PC-9 (cell line): Measurements from ENCODE around the gene RAMP1. TPM values are rescaled to one million over a fixed set of nuclear protein-coding genes. Genes with fewer than 3 reads are reported as not detected.

Experiments used
- BruUV-seq: library from RNA; stranded (reverse); fragments of 400-500 nt; replicated peaks from 2 replicates; lab custom pipeline; 2021; lab: Mats Ljungman, UMichigan
- CTCF ChIA-PET: fragments of 300-600 bp; sonication (Branson Sonifier 250); formaldehyde crosslinking; loops from one replicate; lab custom pipeline; 2022; ENCODE audit warnings: antibody characterized with exemption; lab: Charles Lee
- POLR2A ChIA-PET: fragments of 300-600 bp; sonication (Branson Sonifier 250); formaldehyde crosslinking; loops from one replicate; lab custom pipeline; 2022; ENCODE audit warnings: antibody characterized with exemption; ENCODE audit not compliant: unreplicated experiment; lab: Charles Lee
- DNase-seq, 2 experiments: peaks; one replicate each; pipeline versions ENCODE4 v3.0.0 to v3.0.0-alpha.2; 2015 to 2022; ENCODE audit warnings: mixed read lengths in 1 of 2
- H2AFZ ChIP-seq: fragments of 200-600 bp; sonication (generic); 2 replicates; pipeline ENCODE4 v1.8.1; 2017; ENCODE audit warnings: antibody characterized with exemption
- H3F3A ChIP-seq: fragments of 200-600 bp; sonication (generic); 2 replicates; pipeline ENCODE4 v1.8.1; 2017; ENCODE audit warnings: antibody characterized with exemption, mild to moderate bottlenecking, low read depth; ENCODE audit not compliant: insufficient read depth
- H3K27ac ChIP-seq: fragments of 200-600 bp; sonication (generic); 2 replicates; pipeline ENCODE4 v1.6.1; 2016; ENCODE audit warnings: mixed run types
- H3K27me3 ChIP-seq: fragments of 200-600 bp; sonication (generic); 2 replicates; pipeline ENCODE4 v1.6.1; 2016; ENCODE audit warnings: low read depth, mixed run types; ENCODE audit not compliant: insufficient read depth
- H3K36me3 ChIP-seq: fragments of 200-600 bp; sonication (generic); 2 replicates; pipeline ENCODE4 v1.6.1; 2016; ENCODE audit warnings: low read depth, mixed run types
- H3K4me1 ChIP-seq: fragments of 200-600 bp; sonication (generic); replicated peaks from 2 replicates; pipeline ENCODE4 v1.6.1; 2016; ENCODE audit warnings: mixed run types; ENCODE audit not compliant: insufficient read depth
- H3K4me2 ChIP-seq: fragments of 200-600 bp; sonication (generic); 2 replicates; pipeline ENCODE4 v1.6.1; 2017; ENCODE audit warnings: mixed run types
- H3K4me3 ChIP-seq: fragments of 200-600 bp; sonication (generic); 2 replicates; pipeline ENCODE4 v1.6.1; 2016; ENCODE audit warnings: mixed run types
- H3K79me2 ChIP-seq: fragments of 200-600 bp; sonication (generic); 2 replicates; pipeline ENCODE4 v1.6.1; 2017; ENCODE audit warnings: low read depth, mixed run types
- H3K9me2 ChIP-seq: fragments of 200-600 bp; sonication (generic); 2 replicates; pipeline ENCODE4 v1.8.1; 2017; ENCODE audit warnings: mild to moderate bottlenecking; ENCODE audit not compliant: insufficient read depth
- H3K9me3 ChIP-seq: fragments of 200-600 bp; sonication (generic); 2 replicates; pipeline ENCODE4 v1.8.1; 2016; ENCODE audit warnings: low read depth; ENCODE audit not compliant: insufficient read depth
- H4K20me1 ChIP-seq: fragments of 200-600 bp; sonication (generic); 2 replicates; pipeline ENCODE4 v1.8.1; 2017; ENCODE audit not compliant: insufficient read depth
- CTCF ChIP-seq: fragments of 200-600 bp; sonication (generic); conservative IDR thresholded peaks from 2 replicates; pipeline ENCODE4 v1.6.1; 2017; ENCODE audit warnings: mixed run types, antibody characterized with exemption, mild to moderate bottlenecking, moderate library complexity
- EZH2 ChIP-seq: fragments of 200-600 bp; sonication (generic); IDR thresholded peaks from 2 replicates; pipeline ENCODE4 v1.8.0; 2017; ENCODE audit warnings: antibody characterized with exemption, low read depth
- intact Hi-C: fragments of 100-400 bp; cut with micrococcal nuclease; formaldehyde crosslinking; loops from one replicate; pipeline ENCODE4 v1.10.0; 2022; ENCODE audit not compliant: unreplicated experiment
- total RNA-seq: library from RNA; stranded (reverse); gene quantifications from 2 replicates; pipeline ENCODE4 v1.2.3, GENCODE V29; 2021

Gene RAMP1
- total RNA-seq, 1 experiment from 2014 or later, result 48.7 TPM

GRCh38 chr2:237873897-237874551 is 14.6 kb downstream of the RAMP1 start:
- no TSS peak for BruUV-seq
- intact Hi-C loops, result no loop called here
- Histone ChIP-seq H3K36me3 (no peaks in the 10 kb centered on the region), H3K27me3 (no peaks in the 10 kb centered on the region), H3K4me1 (peaks cover 56% of the 10 kb centered on the region), H3K9me3 (no peaks in the 10 kb centered on the region), H3K79me2 (peaks cover 68% of the 10 kb centered on the region), H3F3A (peaks cover 23% of the 10 kb centered on the region; the same call in 1 of the 2 replicates), H2AFZ (no peak overlapping the region), H3K9me2 (no peaks in the 10 kb centered on the region), H3K4me2 (peak overlapping the region; percentile 86), H4K20me1 (no peaks in the 10 kb centered on the region), H3K27ac (peak overlapping the region; percentile 78), H3K4me3 (peak overlapping the region; percentile 25; the same call in 1 of the 2 replicates)
- TF ChIP-seq EZH2 (no peak), CTCF (no peak)
- POLR2A ChIA-PET, result no interaction called here
- CTCF ChIA-PET, result interaction anchor here (0.9 kb wide), 1 partner anchor 22 kb away, joined by 3 read pairs; no protein-coding TSS in a partner anchor
- DNase-seq, result no peak

- TF ChIP-seq CTCF (no peak), EZH2 (no peak)
- no peaks in the 10 kb centered on the region for H3K9me3 ChIP-seq
- H3F3A ChIP-seq, result peaks cover 23% of the 10 kb centered on the region; the same call in 1 of the 2 replicates
- H3K27ac ChIP-seq, result peak overlapping the region; percentile 78
- H3K4me1 ChIP-seq, result peaks cover 51% of the 10 kb centered on the region
- no peaks in the 10 kb centered on the region for H3K36me3 ChIP-seq
- POLR2A ChIA-PET, result interaction anchor here (0.5 kb wide), 1 partner anchor 61 kb away, joined by 3 read pairs; no protein-coding TSS in a partner anchor
- CTCF ChIA-PET, result interaction anchor here (0.9 kb wide), 1 partner anchor 21 kb away, joined by 3 read pairs; no protein-coding TSS in a partner anchor
- H3K27me3 ChIP-seq, result no peaks in the 10 kb centered on the region
- no peaks in the 10 kb centered on the region for H3K9me2 ChIP-seq
- H2AFZ ChIP-seq, result peak overlapping the region; percentile 70; the same call in 1 of the 2 replicates
- peaks cover 62% of the 10 kb centered on the region for H3K79me2 ChIP-seq
- no peaks in the 10 kb centered on the region for H4K20me1 ChIP-seq
- intact Hi-C loops, result no loop called here
- BruUV-seq, result no TSS peak
- H3K4me2 ChIP-seq, result peak overlapping the region; percentile 86
- peak; percentile 89 to 97 for DNase-seq
- H3K4me3 ChIP-seq, result peak overlapping the region; percentile 42; the same call in 1 of the 2 replicates
These were observed 15.2 kb downstream of the RAMP1 start for GRCh38 chr2:237874585-237875161.

GRCh38 chr2:237875256-237876060 is 16.0 kb downstream of the RAMP1 start:
- no peaks in the 10 kb centered on the region for H3K9me3 ChIP-seq
- ChIA-PET CTCF (interaction anchor here (0.5 kb wide), 2 partner anchors 12 to 252 kb away, joined by 3 to 5 read pairs; no protein-coding TSS in a partner anchor), POLR2A (interaction anchor here (0.6 kb wide), 1 partner anchor 235 kb away, joined by 4 read pairs; no protein-coding TSS in a partner anchor)
- H3K36me3 ChIP-seq, result no peaks in the 10 kb centered on the region
- H3K4me1 ChIP-seq, result peaks cover 44% of the 10 kb centered on the region
- H2AFZ ChIP-seq, result no peak overlapping the region
- TF ChIP-seq CTCF (no peak), EZH2 (no peak)
- no peaks in the 10 kb centered on the region for H4K20me1 ChIP-seq
- no TSS peak for BruUV-seq
- peaks cover 54% of the 10 kb centered on the region for H3K79me2 ChIP-seq
- no peaks in the 10 kb centered on the region for H3K9me2 ChIP-seq
- peak overlapping the region; percentile 78 for H3K27ac ChIP-seq
- H3K4me2 ChIP-seq, result peak overlapping the region; percentile 86
- H3K4me3 ChIP-seq, result no peak overlapping the region; the same call in 1 of the 2 replicates
- H3F3A ChIP-seq, result peaks cover 25% of the 10 kb centered on the region; the same call in 1 of the 2 replicates
- intact Hi-C loops, result no loop called here
- DNase-seq, result no peak
- no peaks in the 10 kb centered on the region for H3K27me3 ChIP-seq
